K562 (cell line): ENCODE data around the gene MAST4. TPM values are rescaled to one million over a fixed set of nuclear protein-coding genes. Genes with fewer than 3 reads are reported as not detected.

Source experiments
- ATAC-seq: fragments of 200-7000 bp; cut with Tn5 transposase; 3 replicates; pipeline ENCODE4 v1.9.1; 2020; ENCODE audit warnings: moderate library complexity
- BruUV-seq: library from RNA; stranded (reverse); fragments of 400-500 nt; replicated peaks from 2 replicates; lab custom pipeline; 2021; lab: Mats Ljungman, UMichigan
- CTCF ChIA-PET: fragments of 300-600 bp; formaldehyde crosslinking; extraction: SDS; loops from one replicate; lab custom pipeline; 2021; ENCODE audit warnings: low intra/inter-chr PET ratio; lab: Yijun Ruan, JAX
- POLR2A ChIA-PET: fragments of 300-600, 350-650 bp; sonication (Branson Sonifier 250); formaldehyde crosslinking; extraction: SDS; loops from one replicate; lab custom pipeline; 2021; ENCODE audit warnings: antibody characterized with exemption, inconsistent platforms; lab: Yijun Ruan, JAX
- DNase-seq, 4 experiments: peaks; one replicate each; pipeline versions ENCODE4 v3.0.0 to v3.0.0-alpha.2; 2011 to 2018; ENCODE audit warnings: low spot score in 3 of 4, mixed read lengths in 3 of 4; ENCODE audit errors: extremely low read depth in 1 of 4
- FAIRE-seq: peaks from 2 replicates; lab custom pipeline; 2011; peaks lifted over from hg19 to GRCh38; lab: Jason Lieb, UNC
- H2AFZ ChIP-seq: 2 replicates; pipeline ENCODE4 v1.6.0; 2011; ENCODE audit warnings: low read depth, low read length, control low read depth, inconsistent platforms
- H3K27ac ChIP-seq: fragments of 200-600 bp; 3 replicates; pipeline ENCODE4 v1.8.0; 2011; ENCODE audit warnings: low read depth, mild to moderate bottlenecking, control low read depth, inconsistent platforms, low read length, moderate library complexity, mixed read lengths; ENCODE audit errors: extremely low read depth
- H3K27me3 ChIP-seq, 2 experiments: fragments of 300-600 bp in 1 of 2; 2 replicates in 1 of 2; 3 replicates in 1 of 2; pipeline versions ENCODE4 v1.6.0 to v1.8.0; 2011; ENCODE audit warnings: inconsistent platforms in 2 of 2, low read length in 2 of 2, mild to moderate bottlenecking in 1 of 2, mixed read lengths in 1 of 2, moderate library complexity in 1 of 2; ENCODE audit not compliant: control insufficient read depth in 2 of 2, insufficient read depth in 2 of 2
- H3K36me3 ChIP-seq: fragments of 300-600 bp; 3 replicates; pipeline ENCODE4 v1.8.0; 2011; ENCODE audit warnings: mild to moderate bottlenecking, low read length, inconsistent platforms; ENCODE audit not compliant: control insufficient read depth, insufficient read depth
- H3K4me1 ChIP-seq, 2 experiments: fragments of 200-600 bp in 1 of 2; replicated peaks in 1 of 2; 2 replicates in 1 of 2; 3 replicates in 1 of 2; pipeline versions ENCODE4 v1.5.1 to v1.8.0; 2011; ENCODE audit warnings: inconsistent platforms in 2 of 2, low read length in 2 of 2, mild to moderate bottlenecking in 1 of 2, mixed read lengths in 1 of 2, moderate library complexity in 1 of 2; ENCODE audit not compliant: control insufficient read depth in 2 of 2, insufficient read depth in 2 of 2
- H3K4me2 ChIP-seq: 2 replicates; pipeline ENCODE4 v1.6.1; 2011; ENCODE audit warnings: low read length, control low read depth, inconsistent platforms, mixed read lengths; ENCODE audit not compliant: insufficient read depth
- H3K4me3 ChIP-seq: fragments of 200-600 bp; sonication (generic), shearing (Covaris generic); 2 replicates; pipeline ENCODE4 v1.5.1; 2016; ENCODE audit warnings: control low read depth, inconsistent platforms
- H3K79me2 ChIP-seq: fragments of 200-600 bp; 3 replicates; pipeline ENCODE4 v1.8.0; 2011; ENCODE audit warnings: low read length, inconsistent platforms; ENCODE audit not compliant: control insufficient read depth, insufficient read depth
- H3K9ac ChIP-seq, 2 experiments: 2 replicates each; pipeline versions ENCODE4 v1.6.0 to v1.6.1; 2011; ENCODE audit warnings: low read depth in 2 of 2, low read length in 2 of 2, control low read depth in 1 of 2, inconsistent platforms in 1 of 2, mild to moderate bottlenecking in 1 of 2, mixed read lengths in 1 of 2; ENCODE audit not compliant: insufficient read depth in 1 of 2
- H3K9me1 ChIP-seq: one replicate; pipeline ENCODE4 v1.6.0; 2011; ENCODE audit warnings: inconsistent platforms, mild to moderate bottlenecking, low read length, moderate library complexity; ENCODE audit not compliant: control insufficient read depth, insufficient read depth
- H3K9me3 ChIP-seq: replicated peaks from 2 replicates; pipeline ENCODE4 v1.5.1; 2011; ENCODE audit warnings: low read depth, low read length, inconsistent platforms; ENCODE audit not compliant: control insufficient read depth, insufficient read depth
- H4K20me1 ChIP-seq: replicated peaks from 2 replicates; pipeline ENCODE4 v1.6.1; 2011; ENCODE audit warnings: low read length, inconsistent platforms, mixed read lengths; ENCODE audit not compliant: control insufficient read depth, insufficient read depth
- CHAMP1 ChIP-seq: fragments of 450-650 bp; IDR thresholded peaks from 2 replicates; pipeline ENCODE4 v1.6.1; 2016; ENCODE audit warnings: mild to moderate bottlenecking
- EGR1 ChIP-seq: fragments of 450-650 bp; conservative IDR thresholded peaks from 2 replicates; pipeline ENCODE4 v1.6.1; 2017; ENCODE audit warnings: mild to moderate bottlenecking
- FOXA3 ChIP-seq, 2 experiments: fragments of 450-650 bp in 1 of 2; sonication (generic) in 1 of 2; formaldehyde crosslinking; IDR thresholded peaks in 1 of 2; conservative IDR thresholded peaks in 1 of 2; 2 replicates each; pipeline versions ENCODE4 v1.4.0 to v1.8.0; 2020 to 2022; ENCODE audit warnings: mild to moderate bottlenecking in 2 of 2, missing genetic modification reagents in 1 of 2
- HNRNPLL ChIP-seq: fragments of 200-400 bp; formaldehyde crosslinking; IDR thresholded peaks from 2 replicates; pipeline ENCODE4 v1.6.1; 2017; ENCODE audit warnings: low read length, low read depth, mild to moderate bottlenecking; ENCODE audit not compliant: poor library complexity, severe bottlenecking
- IRF1 ChIP-seq: sonication (generic); formaldehyde crosslinking; IDR thresholded peaks from 2 replicates; pipeline ENCODE4 v1.8.0; 2022; ENCODE audit warnings: missing genetic modification reagents, mild to moderate bottlenecking, borderline replicate concordance
- MNT ChIP-seq, 2 experiments: fragments of 450-650 bp; conservative IDR thresholded peaks; 2 replicates each; pipeline ENCODE4 v1.6.1; 2017; ENCODE audit warnings: mild to moderate bottlenecking in 2 of 2, moderate library complexity in 2 of 2
- NKRF ChIP-seq: fragments of 450-650 bp; IDR thresholded peaks from 2 replicates; pipeline ENCODE4 v1.6.1; 2016; ENCODE audit warnings: borderline replicate concordance
- POLR2B ChIP-seq: fragments of 450-650 bp; IDR thresholded peaks from 2 replicates; pipeline ENCODE4 v1.6.1; 2018; ENCODE audit warnings: low read depth; ENCODE audit not compliant: partially characterized antibody
- RBM25 ChIP-seq: fragments of 200-400 bp; formaldehyde crosslinking; IDR thresholded peaks from 2 replicates; pipeline ENCODE4 v1.6.1; 2018; ENCODE audit warnings: low read length, low read depth, moderate library complexity; ENCODE audit not compliant: severe bottlenecking
- SIN3B ChIP-seq: fragments of 450-650 bp; IDR thresholded peaks from 2 replicates; pipeline ENCODE4 v1.6.1; 2017; ENCODE audit warnings: low read depth, mild to moderate bottlenecking, moderate library complexity
- SNRNP70 ChIP-seq: fragments of 200-400 bp; formaldehyde crosslinking; optimal IDR thresholded peaks from 2 replicates; pipeline ENCODE3; 2017; ENCODE audit warnings: low read depth, low read length
- ZFP36 ChIP-seq: fragments of 150-350 bp; IDR thresholded peaks from 2 replicates; pipeline ENCODE4 v1.6.1; 2018; ENCODE audit warnings: low read length, low read depth; ENCODE audit not compliant: partially characterized antibody
- ZNF778 ChIP-seq: fragments of 450-650 bp; formaldehyde crosslinking; IDR thresholded peaks from 2 replicates; pipeline ENCODE4 v1.4.0; 2020; ENCODE audit warnings: mild to moderate bottlenecking, moderate library complexity
- WGBS: fragments of 100-300 bp; shearing (Covaris generic); methylation state at CpG from one replicate; pipeline ENCODE4 v1.1.6; 2016; ENCODE audit warnings: low coverage, mixed read lengths; ENCODE audit not compliant: insufficient coverage; ENCODE audit errors: missing lambda C conversion rate; 5-methylcytosine and 5-hydroxymethylcytosine counted together
- in situ Hi-C: fragments of 300-500 bp; cut with MboI; formaldehyde crosslinking; loops from 4 replicates; pipeline ENCODE4 v1.15.0; 2018; ENCODE audit warnings: inconsistent platforms, mixed read lengths
- intact Hi-C: fragments of 100-400 bp; cut with micrococcal nuclease; formaldehyde crosslinking; loops from 2 replicates; pipeline ENCODE4 v1.14.2; 2022
- polyA plus RNA-seq, 8 experiments: library from polyadenylated mRNA; depleted of rRNA in 4 of 8; stranded (reverse) in 5 of 8; unstranded in 3 of 8; fragments of >200 nt; fragmentation: Nextera tagmentation in 2 of 8; fragmentation: Illumina TruSeq in 1 of 8; extraction: Ambion mirVana in 2 of 8; extraction: Trizol in 1 of 8; gene quantifications; 2 replicates each; pipeline versions ENCODE4 v1.2.1 to v1.2.3, GENCODE V29; 2011 to 2014; ENCODE audit warnings: inconsistent platforms in 1 of 8, missing spikeins in 1 of 8
- total RNA-seq, 7 experiments: library from RNA; depleted of rRNA in 6 of 7; stranded (reverse); fragments of >200 nt in 6 of 7; fragmentation: Illumina TruSeq in 2 of 7; extraction: Trizol in 2 of 7; gene quantifications; 2 replicates each; pipeline versions ENCODE4 v1.2.1 to v1.2.3, GENCODE V29; 2011 to 2021; ENCODE audit warnings: low replicate concordance in 1 of 7

Gene MAST4
- total and polyA plus RNA-seq, 9 of the 15 experiments (the other 6 are each of a cell fraction or from before 2014, with no cell fraction given), result 0.88 to 10.1 (median 5.2) TPM

- 69% methylated on average over 3 of the region's 3 CpGs for WGBS
- Histone ChIP-seq H3K4me3 (no peak overlapping the region), H2AFZ (no peak overlapping the region), H3K9me1 (no peaks in the 10 kb centered on the region), H3K27me3 (no peaks in the 10 kb centered on the region), H3K4me2 (no peak overlapping the region)
- POLR2A ChIA-PET, result no interaction called here
- no peak for DNase-seq
- ATAC-seq, result no peak
- CTCF ChIA-PET, result no interaction called here
- TF ChIP-seq POLR2B (no peak), IRF1 (CRISPR knock-in tag) (no peak), NKRF (no peak), ZNF778 (CRISPR knock-in tag) (no peak), SIN3B (no peak), SNRNP70 (no peak), ZFP36 (no peak), CHAMP1 (no peak), RBM25 (no peak), MNT (conservative IDR thresholded peaks at IDR 0.05) (no peak), FOXA3 (CRISPR knock-in tag; conservative IDR thresholded peaks at IDR 0.05 in 1 of 2, IDR thresholded peaks at IDR 0.05 in 1 of 2) (no peak), HNRNPLL (no peak), EGR1 (no peak)
- TF ChIP-seq, all 486 proteins: peak for 0
- Histone ChIP-seq H3K36me3 (no peaks in the 10 kb centered on the region), H3K9me3 (no peaks in the 10 kb centered on the region), H3K4me1 (peaks cover 0 to 8% of the 10 kb centered on the region in 2 experiments; a peak in 3 of 5 replicates), H3K79me2 (no peaks in the 10 kb centered on the region), H4K20me1 (peaks cover 4% of the 10 kb centered on the region; the same call in 1 of the 2 replicates), H3K9ac (no peak overlapping the region), H3K27ac (no peak overlapping the region)
- intact Hi-C loops (no loop called here), in situ Hi-C loops (no loop called here)
- no peak for FAIRE-seq
- no TSS peak for BruUV-seq
These were observed 447.8 kb downstream of the MAST4 start for GRCh38 chr5:67043796-67044511.
